Measurements from ENCODE around the gene MUC6.

DNA sequence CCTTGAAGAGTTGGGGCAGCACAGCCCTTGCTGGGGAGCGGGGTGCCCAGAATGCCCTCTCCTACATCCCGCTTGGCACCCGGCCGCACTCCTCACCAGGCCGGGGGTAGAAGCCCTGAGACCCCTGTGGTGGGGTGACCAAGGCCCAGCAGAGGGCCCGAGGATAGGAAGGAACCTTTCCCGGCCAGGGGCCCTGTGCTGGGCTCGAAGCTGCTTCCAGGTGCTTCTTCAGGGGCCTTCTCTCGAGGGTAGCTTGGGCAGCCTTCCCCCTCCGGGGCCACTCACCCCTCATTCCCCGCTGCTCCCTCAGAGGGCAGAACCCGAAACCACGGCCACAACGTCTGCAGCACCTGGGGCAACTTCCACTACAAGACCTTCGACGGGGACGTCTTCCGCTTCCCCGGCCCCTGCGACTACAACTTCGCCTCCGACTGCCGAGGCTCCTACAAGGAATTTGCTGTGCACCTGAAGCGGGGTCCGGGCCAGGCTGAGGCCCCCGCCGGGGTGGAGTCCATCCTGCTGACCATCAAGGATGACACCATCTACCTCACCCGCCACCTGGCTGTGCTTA is 38.9 kb upstream of the MUC6 start:
- TF ChIP-seq, protein P1, sequence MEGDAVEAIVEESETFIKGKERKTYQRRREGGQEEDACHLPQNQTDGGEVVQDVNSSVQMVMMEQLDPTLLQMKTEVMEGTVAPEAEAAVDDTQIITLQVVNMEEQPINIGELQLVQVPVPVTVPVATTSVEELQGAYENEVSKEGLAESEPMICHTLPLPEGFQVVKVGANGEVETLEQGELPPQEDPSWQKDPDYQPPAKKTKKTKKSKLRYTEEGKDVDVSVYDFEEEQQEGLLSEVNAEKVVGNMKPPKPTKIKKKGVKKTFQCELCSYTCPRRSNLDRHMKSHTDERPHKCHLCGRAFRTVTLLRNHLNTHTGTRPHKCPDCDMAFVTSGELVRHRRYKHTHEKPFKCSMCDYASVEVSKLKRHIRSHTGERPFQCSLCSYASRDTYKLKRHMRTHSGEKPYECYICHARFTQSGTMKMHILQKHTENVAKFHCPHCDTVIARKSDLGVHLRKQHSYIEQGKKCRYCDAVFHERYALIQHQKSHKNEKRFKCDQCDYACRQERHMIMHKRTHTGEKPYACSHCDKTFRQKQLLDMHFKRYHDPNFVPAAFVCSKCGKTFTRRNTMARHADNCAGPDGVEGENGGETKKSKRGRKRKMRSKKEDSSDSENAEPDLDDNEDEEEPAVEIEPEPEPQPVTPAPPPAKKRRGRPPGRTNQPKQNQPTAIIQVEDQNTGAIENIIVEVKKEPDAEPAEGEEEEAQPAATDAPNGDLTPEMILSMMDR (IDR thresholded peaks at IDR 0.05): no peak
- no peak for TF ChIP-seq POLR2A (IDR thresholded peaks at IDR 0.05)
